ENCODE data around the gene MYH11.

Gene MYH11

GRCh38 chr16:15861996-15862395, 5.2 kb upstream of the MYH11 start:
- Histone ChIP-seq H2AFZ (ENCODE audit: low read length) (no peak overlapping the region), H3K14ac (ENCODE audit: low read length) (no peak overlapping the region), H2BK5ac (ENCODE audit: low read length) (no peak overlapping the region), H4K8ac (ENCODE audit: low read depth, low read length) (no peak overlapping the region), H3K27ac (replicated peaks; ENCODE audit: low read length) (no peak overlapping the region), H3K4me2 (ENCODE audit: insufficient read depth, low read length, poor library complexity, severe bottlenecking) (no peak overlapping the region), H3K9ac (ENCODE audit: low read depth, low read length, poor library complexity) (no peak overlapping the region), H3K18ac (ENCODE audit: low read length) (no peak overlapping the region), H3K9me3 (replicated peaks in 1 of 2; ENCODE audit: control insufficient read depth in 2 of 2, insufficient read depth in 1 of 2, low read depth in 1 of 2, low read length in 2 of 2) (no peaks in the 10 kb centered on the region), H2AK5ac (ENCODE audit: low read depth, low read length) (no peak overlapping the region), H2BK15ac (ENCODE audit: low read length) (no peak overlapping the region), H3K79me1 (ENCODE audit: low read depth, low read length) (no peaks in the 10 kb centered on the region), H2BK12ac (ENCODE audit: low read length) (no peak overlapping the region), H4K91ac (ENCODE audit: low read depth, low read length, poor library complexity) (no peak overlapping the region), H3K23ac (ENCODE audit: low read depth, low read length, poor library complexity) (no peak overlapping the region), H3K4ac (ENCODE audit: low read length) (no peak overlapping the region), H3K36me3 (replicated peaks in 1 of 2; ENCODE audit: control insufficient read depth in 2 of 2, insufficient read depth in 2 of 2, low read length in 2 of 2) (peaks cover 0 to 20% of the 10 kb centered on the region in 2 donors), H3K4me1 (ENCODE audit: control insufficient read depth in 2 of 2, insufficient read depth in 1 of 2, low read depth in 1 of 2, low read length in 2 of 2) (peaks cover 2 to 6% of the 10 kb centered on the region in 2 donors), H3K27me3 (ENCODE audit: control insufficient read depth in 3 of 3, insufficient read depth in 3 of 3, low read depth in 1 of 3, low read length in 3 of 3) (peaks cover 2 to 32% (median 17%) of the 10 kb centered on the region in 3 experiments), H3K4me3 (ENCODE audit: low read length in 2 of 2) (no peak overlapping the region), H2BK120ac (ENCODE audit: low read depth, low read length) (no peak overlapping the region)
- WGBS, 2 donors (ENCODE audit: extremely low coverage in 2 of 2, insufficient read length in 2 of 2, insufficient replicate concordance in 1 of 2), result no CpG with 5 or more reads among the region's 3 CpGs
- DNase-seq (ENCODE audit: low spot score), result no peak

GRCh38 chr16:15858921-15859668, 2.3 kb upstream of the MYH11 start:
- no peak overlapping the region for H2AFZ ChIP-seq (ENCODE audit: low read length)
- H3K27ac ChIP-seq (replicated peaks; ENCODE audit: low read length), result no peak overlapping the region
- H2BK12ac ChIP-seq (ENCODE audit: low read length), result no peak overlapping the region
- H2BK5ac ChIP-seq (ENCODE audit: low read length), result no peak overlapping the region
- H3K18ac ChIP-seq (ENCODE audit: low read length), result no peak overlapping the region
- no peaks in the 10 kb centered on the region for H3K9me3 ChIP-seq (replicated peaks in 1 of 2; ENCODE audit: control insufficient read depth in 2 of 2, insufficient read depth in 1 of 2, low read depth in 1 of 2, low read length in 2 of 2)
- H3K23ac ChIP-seq (ENCODE audit: low read depth, low read length, poor library complexity), result no peak overlapping the region
- H2BK15ac ChIP-seq (ENCODE audit: low read length), result no peak overlapping the region
- no peak overlapping the region for H4K8ac ChIP-seq (ENCODE audit: low read depth, low read length)
- no peak overlapping the region for H4K91ac ChIP-seq (ENCODE audit: low read depth, low read length, poor library complexity)
- H3K4me1 ChIP-seq (ENCODE audit: control insufficient read depth in 2 of 2, insufficient read depth in 1 of 2, low read depth in 1 of 2, low read length in 2 of 2), result peaks cover 2 to 7% of the 10 kb centered on the region in 2 donors
- WGBS, 2 donors (ENCODE audit: extremely low coverage in 2 of 2, insufficient read length in 2 of 2, insufficient replicate concordance in 1 of 2), result no CpG with 5 or more reads among the region's 12 CpGs
- H3K36me3 ChIP-seq (replicated peaks in 1 of 2; ENCODE audit: control insufficient read depth in 2 of 2, insufficient read depth in 2 of 2, low read length in 2 of 2), result no peaks in the 10 kb centered on the region
- no peak overlapping the region for H3K4me2 ChIP-seq (ENCODE audit: insufficient read depth, low read length, poor library complexity, severe bottlenecking)
- H3K4ac ChIP-seq (ENCODE audit: low read length), result no peak overlapping the region
- no peaks in the 10 kb centered on the region for H3K79me1 ChIP-seq (ENCODE audit: low read depth, low read length)
- no peak overlapping the region for H3K9ac ChIP-seq (ENCODE audit: low read depth, low read length, poor library complexity)
- no peak for DNase-seq (ENCODE audit: low spot score)
- H2BK120ac ChIP-seq (ENCODE audit: low read depth, low read length), result no peak overlapping the region
- no peak overlapping the region for H3K4me3 ChIP-seq (ENCODE audit: low read length in 2 of 2)
- H3K14ac ChIP-seq (ENCODE audit: low read length), result no peak overlapping the region
- peaks cover 3 to 61% (median 35%) of the 10 kb centered on the region in 3 experiments for H3K27me3 ChIP-seq (ENCODE audit: control insufficient read depth in 3 of 3, insufficient read depth in 3 of 3, low read depth in 1 of 3, low read length in 3 of 3)
- no peak overlapping the region for H2AK5ac ChIP-seq (ENCODE audit: low read depth, low read length)

GRCh38 chr16:15857724-15858560, 1.1 kb upstream of the MYH11 start:
- no peak overlapping the region for H4K91ac ChIP-seq (ENCODE audit: low read depth, low read length, poor library complexity)
- peak overlapping the region; percentile 91 for H2AFZ ChIP-seq (ENCODE audit: low read length)
- H4K8ac ChIP-seq (ENCODE audit: low read depth, low read length), result no peak overlapping the region
- H3K27ac ChIP-seq (replicated peaks; ENCODE audit: low read length), result no peak overlapping the region
- no peak overlapping the region for H2BK120ac ChIP-seq (ENCODE audit: low read depth, low read length)
- no peak overlapping the region for H2BK12ac ChIP-seq (ENCODE audit: low read length)
- H3K4me2 ChIP-seq (ENCODE audit: insufficient read depth, low read length, poor library complexity, severe bottlenecking), result peak overlapping the region; percentile 92
- peaks cover 2 to 7% of the 10 kb centered on the region in 2 donors for H3K4me1 ChIP-seq (ENCODE audit: control insufficient read depth in 2 of 2, insufficient read depth in 1 of 2, low read depth in 1 of 2, low read length in 2 of 2)
- peaks cover 3 to 68% (median 36%) of the 10 kb centered on the region in 3 experiments for H3K27me3 ChIP-seq (ENCODE audit: control insufficient read depth in 3 of 3, insufficient read depth in 3 of 3, low read depth in 1 of 3, low read length in 3 of 3)
- H3K18ac ChIP-seq (ENCODE audit: low read length), result peak overlapping the region; percentile 76
- peak; percentile 9 for DNase-seq (ENCODE audit: low spot score)
- H3K14ac ChIP-seq (ENCODE audit: low read length), result no peak overlapping the region
- H2AK5ac ChIP-seq (ENCODE audit: low read depth, low read length), result no peak overlapping the region
- H3K9ac ChIP-seq (ENCODE audit: low read depth, low read length, poor library complexity), result peak overlapping the region; percentile 15
- peak overlapping the region; percentile 32 to 79 for H3K4me3 ChIP-seq (ENCODE audit: low read length in 2 of 2)
- no peaks in the 10 kb centered on the region for H3K36me3 ChIP-seq (replicated peaks in 1 of 2; ENCODE audit: control insufficient read depth in 2 of 2, insufficient read depth in 2 of 2, low read length in 2 of 2)
- no peaks in the 10 kb centered on the region for H3K79me1 ChIP-seq (ENCODE audit: low read depth, low read length)
- H3K23ac ChIP-seq (ENCODE audit: low read depth, low read length, poor library complexity), result no peak overlapping the region
- no peaks in the 10 kb centered on the region for H3K9me3 ChIP-seq (replicated peaks in 1 of 2; ENCODE audit: control insufficient read depth in 2 of 2, insufficient read depth in 1 of 2, low read depth in 1 of 2, low read length in 2 of 2)
- peak overlapping the region; percentile 77 for H2BK5ac ChIP-seq (ENCODE audit: low read length)
- WGBS, 2 donors (ENCODE audit: extremely low coverage in 2 of 2, insufficient read length in 2 of 2, insufficient replicate concordance in 1 of 2), result no CpG with 5 or more reads among the region's 55 CpGs
- H3K4ac ChIP-seq (ENCODE audit: low read length), result no peak overlapping the region
- H2BK15ac ChIP-seq (ENCODE audit: low read length), result peak overlapping the region; percentile 71

- H3K4ac ChIP-seq (ENCODE audit: low read length), result no peak overlapping the region
- no peak overlapping the region for H3K27ac ChIP-seq (replicated peaks; ENCODE audit: low read length)
- no peaks in the 10 kb centered on the region for H3K79me1 ChIP-seq (ENCODE audit: low read depth, low read length)
- H4K91ac ChIP-seq (ENCODE audit: low read depth, low read length, poor library complexity), result no peak overlapping the region
- no peak overlapping the region for H3K4me2 ChIP-seq (ENCODE audit: insufficient read depth, low read length, poor library complexity, severe bottlenecking)
- H3K4me3 ChIP-seq (ENCODE audit: low read length in 2 of 2), result no peak overlapping the region
- no peak overlapping the region for H4K8ac ChIP-seq (ENCODE audit: low read depth, low read length)
- no peak overlapping the region for H3K18ac ChIP-seq (ENCODE audit: low read length)
- no peak overlapping the region for H3K14ac ChIP-seq (ENCODE audit: low read length)
- no peak for DNase-seq (ENCODE audit: low spot score)
- H3K4me1 ChIP-seq (ENCODE audit: control insufficient read depth in 2 of 2, insufficient read depth in 1 of 2, low read depth in 1 of 2, low read length in 2 of 2), result peaks cover 2 to 7% of the 10 kb centered on the region in 2 donors
- H3K9me3 ChIP-seq (replicated peaks in 1 of 2; ENCODE audit: control insufficient read depth in 2 of 2, insufficient read depth in 1 of 2, low read depth in 1 of 2, low read length in 2 of 2), result no peaks in the 10 kb centered on the region
- no peak overlapping the region for H3K23ac ChIP-seq (ENCODE audit: low read depth, low read length, poor library complexity)
- no peak overlapping the region for H2AK5ac ChIP-seq (ENCODE audit: low read depth, low read length)
- no peak overlapping the region for H2BK5ac ChIP-seq (ENCODE audit: low read length)
- no peak overlapping the region for H2AFZ ChIP-seq (ENCODE audit: low read length)
- H2BK120ac ChIP-seq (ENCODE audit: low read depth, low read length), result no peak overlapping the region
- no peak overlapping the region for H2BK15ac ChIP-seq (ENCODE audit: low read length)
- H3K36me3 ChIP-seq (replicated peaks in 1 of 2; ENCODE audit: control insufficient read depth in 2 of 2, insufficient read depth in 2 of 2, low read length in 2 of 2), result no peaks in the 10 kb centered on the region
- H2BK12ac ChIP-seq (ENCODE audit: low read length), result no peak overlapping the region
- H3K9ac ChIP-seq (ENCODE audit: low read depth, low read length, poor library complexity), result no peak overlapping the region
- H3K27me3 ChIP-seq (ENCODE audit: control insufficient read depth in 3 of 3, insufficient read depth in 3 of 3, low read depth in 1 of 3, low read length in 3 of 3), result peaks cover 3 to 68% (median 36%) of the 10 kb centered on the region in 3 experiments
- WGBS, 2 donors (ENCODE audit: extremely low coverage in 2 of 2, insufficient read length in 2 of 2, insufficient replicate concordance in 1 of 2), result no CpG with 5 or more reads among the region's 2 CpGs
Measured at GRCh38 chr16:15856182-15856581, 646 bp downstream of the MYH11 start.
